ENCODE results near the gene HTT-AS. TPM values are rescaled to one million over a fixed set of nuclear protein-coding genes. Genes with fewer than 3 reads are reported as not detected.
"Not testable (repeated sequence)": the region's sequence is repeated elsewhere in the genome, so short reads cannot be mapped to it uniquely, and the experiment has no call there.

HTT-AS gene
- total RNA-seq, 1 experiment from 2014 or later, result not detected

DNA sequence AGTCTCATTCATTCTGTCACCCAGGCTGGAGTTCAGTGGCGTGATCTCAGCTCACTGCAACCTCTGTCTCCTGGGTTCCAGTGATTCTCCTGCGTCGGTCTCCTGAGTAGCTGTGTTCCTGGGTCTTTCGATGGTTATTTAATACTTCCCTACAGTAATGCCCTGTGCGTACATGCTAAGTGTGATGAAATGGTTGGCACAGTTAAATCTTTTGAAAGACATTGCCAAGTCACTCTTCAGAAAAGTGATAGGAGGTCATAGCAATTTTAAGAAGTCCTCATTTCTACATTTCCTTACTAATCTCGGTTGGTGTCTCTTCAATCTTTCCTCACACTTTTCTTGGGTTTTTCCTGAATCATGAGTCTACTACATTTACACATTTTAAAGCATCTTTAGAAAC lies 14.4 kb downstream of the HTT-AS start:
- no peaks in the 10 kb centered on the region for H3K36me3 ChIP-seq
- no peak overlapping the region for H3K4me3 ChIP-seq
- H3K9me3 ChIP-seq (replicated peaks), result no peaks in the 10 kb centered on the region
- H3K27ac ChIP-seq, result no peak overlapping the region
- no peaks in the 10 kb centered on the region for H3K4me1 ChIP-seq (replicated peaks)
- no peaks in the 10 kb centered on the region for H3K27me3 ChIP-seq (replicated peaks)
- no peak for DNase-seq (ENCODE audit: low read depth in 1 of 2, low spot score in 2 of 2)

DNA sequence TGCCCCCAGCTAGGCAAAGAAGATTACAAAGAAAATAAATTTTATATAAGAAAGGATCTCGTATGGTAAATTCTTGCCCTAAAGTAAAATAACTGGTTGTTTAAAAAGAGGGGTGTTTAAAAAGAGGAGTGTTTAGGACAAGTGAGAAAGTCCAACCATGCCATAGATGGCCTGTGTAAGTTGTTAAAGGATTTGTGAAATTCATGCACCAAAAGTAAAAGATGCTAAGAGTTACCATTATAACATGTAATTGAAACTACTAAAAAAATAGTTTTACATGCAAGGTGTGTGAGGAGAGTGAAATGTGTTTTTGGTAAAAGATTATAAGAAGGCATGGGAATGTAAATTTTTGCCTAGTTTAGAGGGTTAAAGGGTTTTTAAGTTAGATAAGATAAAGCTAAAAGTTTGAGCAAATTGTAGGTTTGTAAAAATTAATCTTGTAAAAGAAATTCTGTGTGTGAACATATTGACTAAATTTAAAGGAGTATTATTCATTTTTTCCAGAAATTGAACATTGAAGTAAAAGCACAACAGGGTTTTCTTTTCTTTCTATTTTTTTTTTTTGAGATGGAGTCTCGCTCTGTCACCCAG lies 20.1 kb downstream of the HTT-AS start:
- DNase-seq (ENCODE audit: low read depth in 1 of 2, low spot score in 2 of 2), result no peak
- Histone ChIP-seq H3K36me3 (no peaks in the 10 kb centered on the region), H3K4me1 (replicated peaks) (no peaks in the 10 kb centered on the region), H3K9me3 (replicated peaks) (no peaks in the 10 kb centered on the region), H3K27me3 (replicated peaks) (no peaks in the 10 kb centered on the region), H3K27ac (no peak overlapping the region), H3K4me3 (no peak overlapping the region)

DNA sequence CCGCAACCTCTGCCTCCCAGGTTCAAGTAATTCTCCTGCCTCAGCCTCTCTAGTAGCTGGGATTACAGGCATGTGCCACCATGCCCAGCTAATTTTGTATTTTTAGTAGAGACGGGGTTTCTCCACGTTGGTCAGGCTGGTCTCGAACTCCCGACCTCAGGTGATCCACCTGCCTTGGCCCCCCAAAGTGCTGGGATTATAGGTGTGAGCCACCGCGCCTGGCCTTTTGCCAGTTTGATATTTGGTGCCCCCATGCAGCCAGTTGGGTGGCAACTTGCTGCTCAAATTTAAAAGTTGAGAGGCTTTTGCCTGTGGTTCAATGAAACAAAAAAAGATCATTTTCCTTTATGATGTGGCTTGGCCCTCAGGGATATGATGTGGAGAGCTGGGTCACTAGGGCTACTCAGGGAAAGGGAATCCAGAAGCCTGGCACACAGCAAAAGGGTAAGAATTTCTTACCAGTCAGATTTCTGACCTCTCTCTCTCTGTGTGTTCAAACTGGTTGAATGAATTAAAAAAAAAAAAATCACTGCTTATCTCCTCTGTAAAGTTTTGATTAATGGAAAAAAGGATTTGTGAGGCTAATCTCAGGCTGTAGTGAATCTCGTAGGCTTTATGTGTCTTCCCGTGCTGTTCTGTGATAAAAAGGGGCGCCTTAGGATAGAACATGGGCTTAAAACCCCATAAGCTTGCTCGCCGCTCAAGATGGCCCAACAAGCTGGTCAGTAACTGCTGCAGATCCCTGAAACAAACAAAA lies 23.0 kb downstream of the HTT-AS start:
- H3K27me3 ChIP-seq (replicated peaks); H3K4me3 ChIP-seq; H3K9me3 ChIP-seq (replicated peaks); H3K4me1 ChIP-seq (replicated peaks); H3K36me3 ChIP-seq; H3K27ac ChIP-seq; DNase-seq (ENCODE audit: low read depth in 1 of 2, low spot score in 2 of 2): not testable (repeated sequence)

DNA sequence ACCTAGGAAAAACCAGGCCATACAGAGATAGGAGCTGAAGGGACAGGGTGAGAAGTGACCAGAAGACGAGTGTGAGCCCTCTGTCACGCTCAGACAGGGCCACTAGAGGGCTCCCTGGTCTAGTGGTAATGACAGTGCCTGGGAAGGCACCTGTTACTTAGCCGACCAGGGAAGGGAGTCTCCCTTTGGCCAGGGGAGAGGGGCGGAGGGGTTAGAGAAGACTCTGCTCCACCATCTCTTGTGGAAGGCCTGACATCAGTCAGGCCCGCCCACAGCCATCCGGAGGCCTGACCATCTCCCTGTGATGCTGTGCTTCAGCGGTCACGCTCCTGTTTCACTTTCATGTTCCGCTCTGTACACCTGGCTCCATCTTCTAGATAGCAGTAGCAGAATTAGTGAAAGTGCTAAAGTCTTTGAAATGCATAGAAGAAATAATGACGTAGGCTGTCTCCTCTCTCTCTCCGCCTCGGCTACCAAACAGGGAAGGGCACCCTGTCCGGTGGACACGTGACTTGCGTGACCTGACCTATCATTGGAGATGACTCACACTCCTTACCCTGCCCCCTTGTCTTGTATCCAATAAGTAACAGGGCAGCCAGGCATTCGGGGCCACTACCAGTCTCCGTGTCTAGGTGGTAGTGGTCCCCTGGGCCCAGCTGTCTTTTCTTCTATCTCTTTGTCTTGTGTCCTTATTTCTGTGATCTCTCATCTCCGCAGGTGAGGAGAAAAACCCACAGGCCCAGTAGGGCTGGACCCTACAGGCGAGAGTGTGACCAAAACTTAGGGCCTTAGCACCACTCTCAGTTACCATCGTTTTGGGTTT lies 26.7 kb downstream of the HTT-AS start:
- no peak for DNase-seq (ENCODE audit: low read depth in 1 of 2, low spot score in 2 of 2)
- Histone ChIP-seq H3K27ac (no peak overlapping the region), H3K4me3 (no peak overlapping the region), H3K9me3 (replicated peaks) (no peaks in the 10 kb centered on the region), H3K4me1 (replicated peaks) (no peaks in the 10 kb centered on the region), H3K27me3 (replicated peaks) (no peaks in the 10 kb centered on the region), H3K36me3 (no peaks in the 10 kb centered on the region)

DNA sequence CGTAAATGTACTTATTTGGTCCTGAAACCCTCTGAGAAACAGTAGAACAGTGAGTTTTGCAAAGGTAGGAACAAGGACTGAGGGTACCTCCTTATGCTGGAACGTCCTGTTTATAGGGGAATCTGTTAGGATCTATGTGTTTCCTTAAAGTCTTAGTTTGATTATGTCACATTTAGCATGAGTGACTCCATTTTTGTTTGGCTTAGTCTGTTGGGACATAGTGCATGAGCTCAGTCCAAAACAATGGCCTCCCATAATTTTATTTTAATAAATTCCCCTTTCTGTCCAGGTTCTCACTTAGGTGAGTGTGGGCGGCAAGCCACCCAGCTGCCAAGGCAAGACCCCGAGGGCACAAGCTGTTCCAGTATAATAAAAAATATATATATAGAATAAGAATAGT lies 27.7 kb downstream of the HTT-AS start:
- no peaks in the 10 kb centered on the region for H3K9me3 ChIP-seq (replicated peaks)

DNA sequence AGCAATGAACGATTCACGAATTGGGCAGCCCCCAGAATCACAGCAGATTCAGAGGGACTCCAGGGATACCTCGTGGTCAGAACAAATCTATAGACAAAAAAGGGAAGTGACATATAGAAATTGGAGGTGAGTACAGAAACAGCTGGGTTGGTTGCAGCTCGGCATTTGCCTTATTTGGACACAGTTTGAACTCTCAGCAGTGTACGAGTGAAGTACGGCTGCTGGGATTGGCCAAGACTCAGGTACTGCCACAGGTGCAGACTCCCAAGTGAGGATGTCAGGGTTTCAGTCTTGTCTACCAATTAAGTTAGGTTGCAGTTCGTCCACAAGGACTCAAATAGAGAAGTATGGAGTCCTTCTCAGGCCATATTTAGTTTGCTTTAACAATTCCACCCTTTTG lies 28.2 kb downstream of the HTT-AS start:
- no peak overlapping the region for H3K27ac ChIP-seq
- DNase-seq (ENCODE audit: low read depth in 1 of 2, low spot score in 2 of 2), result no peak
- H3K4me3 ChIP-seq, result no peak overlapping the region
- no peaks in the 10 kb centered on the region for H3K36me3 ChIP-seq
- H3K9me3 ChIP-seq (replicated peaks), result no peaks in the 10 kb centered on the region
- no peaks in the 10 kb centered on the region for H3K4me1 ChIP-seq (replicated peaks)
- H3K27me3 ChIP-seq (replicated peaks), result no peaks in the 10 kb centered on the region

More for the DNA sequence above, 27.7 kb downstream of the HTT-AS start:
- H3K4me3 ChIP-seq, result no peak overlapping the region
- H3K27ac ChIP-seq, result no peak overlapping the region
- no peaks in the 10 kb centered on the region for H3K36me3 ChIP-seq
- no peaks in the 10 kb centered on the region for H3K27me3 ChIP-seq (replicated peaks)
- H3K4me1 ChIP-seq (replicated peaks), result no peaks in the 10 kb centered on the region
- no peak for DNase-seq (ENCODE audit: low read depth in 1 of 2, low spot score in 2 of 2)

DNA sequence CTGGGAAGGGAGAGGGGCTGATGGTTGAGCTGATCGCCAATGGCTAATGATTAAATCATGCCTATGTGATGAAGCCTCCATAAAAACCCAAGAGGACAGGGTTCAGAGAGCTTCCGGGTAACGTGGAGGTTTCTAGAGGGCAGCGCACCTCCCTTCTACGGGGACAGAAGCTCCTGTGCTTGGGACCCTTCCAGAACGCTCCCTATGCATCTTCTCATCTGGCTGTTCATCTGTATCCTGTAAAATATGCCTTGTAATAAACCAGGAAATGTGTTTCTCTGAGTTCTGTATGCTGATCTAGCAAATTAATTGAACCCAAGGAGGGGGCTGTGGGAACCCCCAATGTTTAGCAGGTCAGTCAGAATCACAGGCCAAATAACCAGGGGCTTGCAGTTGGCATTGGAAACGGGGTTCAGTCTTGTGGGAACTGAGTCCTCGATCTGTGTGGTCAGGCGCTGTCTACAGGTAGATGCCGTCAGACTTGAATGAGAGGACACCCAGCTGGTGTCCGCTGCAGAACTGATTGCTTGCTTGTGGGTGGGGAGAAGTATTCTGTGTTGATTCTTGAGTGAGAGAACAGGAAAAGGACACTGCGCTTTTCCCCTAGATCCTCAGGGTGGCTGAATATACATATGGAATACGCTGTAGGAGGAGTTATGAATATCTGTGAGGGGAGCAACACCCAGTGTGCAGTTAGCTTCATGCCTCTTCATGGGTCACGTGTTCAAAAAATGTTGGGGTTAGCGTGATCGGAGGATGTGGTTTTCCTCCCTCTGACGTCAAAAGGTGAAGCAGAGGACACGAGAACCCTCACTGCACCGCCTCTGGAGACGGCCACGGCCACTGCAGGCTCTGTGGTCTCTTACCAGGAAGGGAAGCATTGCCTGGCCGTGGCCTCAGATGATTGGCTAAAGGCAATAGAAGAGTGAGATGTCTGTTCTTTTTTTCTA lies 29.2 kb downstream of the HTT-AS start:
- H3K4me1 ChIP-seq (replicated peaks), result no peaks in the 10 kb centered on the region
- no peaks in the 10 kb centered on the region for H3K9me3 ChIP-seq (replicated peaks)
- H3K27me3 ChIP-seq (replicated peaks), result no peaks in the 10 kb centered on the region
- no peak overlapping the region for H3K27ac ChIP-seq
- no peak overlapping the region for H3K4me3 ChIP-seq
- H3K36me3 ChIP-seq, result no peaks in the 10 kb centered on the region
- peak in 1 of 2 experiments; percentile 22 for DNase-seq (ENCODE audit: low read depth in 1 of 2, low spot score in 2 of 2)

DNA sequence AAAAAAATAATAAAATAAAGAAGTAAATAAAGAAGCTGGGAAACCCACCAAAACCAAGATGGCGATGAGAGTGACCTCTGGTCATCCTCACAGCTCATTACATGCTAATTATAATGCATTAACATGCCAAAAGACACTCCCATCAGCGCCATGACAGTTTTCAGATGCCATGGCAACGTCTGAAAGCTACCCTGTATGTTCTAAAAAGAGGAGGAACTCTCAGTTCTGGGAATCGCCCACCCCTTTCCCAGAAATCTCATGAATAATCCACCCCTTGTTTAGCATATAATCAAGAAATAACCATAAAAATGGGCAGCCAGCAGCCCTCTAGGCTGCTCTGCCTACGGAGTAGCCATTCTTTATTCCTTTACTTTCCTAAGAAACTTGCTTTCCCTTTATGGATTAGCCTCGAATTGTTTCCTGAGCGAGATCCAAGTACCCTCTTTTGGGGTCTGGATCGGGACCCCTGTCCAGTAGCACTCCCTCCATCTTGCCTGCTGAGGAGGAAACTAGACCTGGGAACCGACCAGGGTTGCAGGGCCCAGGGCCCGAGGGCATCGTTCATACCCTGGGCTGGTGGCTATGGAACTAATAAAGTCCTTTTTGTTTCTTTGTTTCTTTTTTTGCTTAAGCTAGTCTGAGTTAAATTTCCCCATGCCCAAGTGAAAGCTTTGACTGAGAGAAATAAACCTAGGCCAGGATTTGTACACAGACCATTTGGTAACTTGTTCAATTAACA lies 30.9 kb downstream of the HTT-AS start:
- DNase-seq (ENCODE audit: low read depth in 1 of 2, low spot score in 2 of 2), result no peak
- Histone ChIP-seq H3K36me3 (no peaks in the 10 kb centered on the region), H3K27ac (no peak overlapping the region), H3K9me3 (replicated peaks) (no peaks in the 10 kb centered on the region), H3K27me3 (replicated peaks) (no peaks in the 10 kb centered on the region), H3K4me3 (no peak overlapping the region), H3K4me1 (replicated peaks) (no peaks in the 10 kb centered on the region)

DNA sequence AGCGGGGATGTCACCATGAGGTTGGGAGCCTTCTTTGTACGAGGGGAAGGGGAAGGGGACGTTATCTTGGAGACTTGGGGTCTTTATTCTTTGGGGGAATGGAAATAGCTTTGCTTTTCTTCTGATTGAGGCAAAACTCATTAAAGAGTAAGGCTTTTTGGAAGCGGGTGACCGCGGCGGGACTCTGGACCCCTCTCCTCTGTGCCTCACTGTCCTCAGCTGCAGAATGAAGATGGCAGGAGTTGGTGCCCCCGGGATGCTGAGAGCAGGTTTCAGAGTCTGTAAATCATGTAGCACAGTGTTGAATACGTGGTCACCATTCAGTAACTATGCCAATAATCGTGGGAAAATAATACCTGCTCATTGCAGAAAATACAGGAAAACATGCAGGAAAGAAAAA lies 32.1 kb downstream of the HTT-AS start:
- Histone ChIP-seq H3K27ac (no peak overlapping the region), H3K9me3 (replicated peaks) (no peaks in the 10 kb centered on the region), H3K36me3 (no peaks in the 10 kb centered on the region), H3K4me3 (no peak overlapping the region), H3K4me1 (replicated peaks) (no peaks in the 10 kb centered on the region), H3K27me3 (replicated peaks) (no peaks in the 10 kb centered on the region)
- no peak for DNase-seq (ENCODE audit: low read depth in 1 of 2, low spot score in 2 of 2)

DNA sequence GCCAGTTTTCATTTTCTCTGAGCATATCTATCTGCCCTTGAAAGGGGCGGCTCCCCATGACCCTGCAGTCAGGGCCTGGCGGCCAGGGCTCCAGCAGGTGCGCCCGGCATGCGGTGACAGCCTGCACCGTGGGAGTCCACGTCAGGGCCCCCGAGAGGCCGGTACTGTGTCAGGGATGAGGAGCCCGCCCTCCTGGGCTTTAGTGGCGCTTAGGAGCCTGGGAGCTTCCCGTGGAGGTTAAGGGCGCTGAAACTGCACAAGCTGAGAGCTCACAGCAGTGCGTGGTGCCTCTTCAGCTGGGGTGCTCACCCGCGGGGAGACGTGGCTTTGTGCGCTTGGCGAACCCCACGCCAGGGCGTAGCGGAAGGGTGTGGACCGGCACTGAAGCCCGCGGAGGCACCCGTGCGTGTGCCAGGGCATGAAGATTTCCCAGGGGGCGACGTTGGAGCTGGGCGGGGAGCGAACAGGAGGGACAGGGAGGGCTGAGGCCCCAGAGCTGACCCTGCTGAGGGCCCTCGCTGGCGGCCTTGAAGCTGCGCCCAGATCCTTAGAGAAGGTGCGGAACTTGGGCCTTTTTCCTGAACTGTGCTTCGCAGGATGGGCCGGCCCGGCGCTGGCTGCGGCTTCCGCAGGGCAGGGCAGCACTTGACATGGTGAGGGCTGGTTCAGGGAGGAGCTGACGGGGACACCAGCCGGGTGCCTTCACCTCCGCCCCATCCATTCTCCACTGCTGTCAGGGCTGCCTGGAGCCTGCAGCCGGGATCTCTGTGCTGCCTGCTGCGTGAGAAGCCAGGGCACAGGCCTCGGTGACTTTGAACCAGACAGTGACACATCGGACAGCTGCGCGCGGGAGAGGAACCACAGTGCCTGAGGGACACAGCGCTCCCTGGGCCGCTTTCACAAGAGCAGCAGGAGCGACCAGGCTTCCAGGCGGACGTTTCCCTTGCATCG lies 32.9 kb downstream of the HTT-AS start:
- no peak overlapping the region for H3K4me3 ChIP-seq
- H3K9me3 ChIP-seq (replicated peaks), result no peaks in the 10 kb centered on the region
- H3K27ac ChIP-seq, result no peak overlapping the region
- no peaks in the 10 kb centered on the region for H3K4me1 ChIP-seq (replicated peaks)
- no peaks in the 10 kb centered on the region for H3K36me3 ChIP-seq
- no peaks in the 10 kb centered on the region for H3K27me3 ChIP-seq (replicated peaks)
- peak in 1 of 2 experiments; percentile 43 for DNase-seq (ENCODE audit: low read depth in 1 of 2, low spot score in 2 of 2)

DNA sequence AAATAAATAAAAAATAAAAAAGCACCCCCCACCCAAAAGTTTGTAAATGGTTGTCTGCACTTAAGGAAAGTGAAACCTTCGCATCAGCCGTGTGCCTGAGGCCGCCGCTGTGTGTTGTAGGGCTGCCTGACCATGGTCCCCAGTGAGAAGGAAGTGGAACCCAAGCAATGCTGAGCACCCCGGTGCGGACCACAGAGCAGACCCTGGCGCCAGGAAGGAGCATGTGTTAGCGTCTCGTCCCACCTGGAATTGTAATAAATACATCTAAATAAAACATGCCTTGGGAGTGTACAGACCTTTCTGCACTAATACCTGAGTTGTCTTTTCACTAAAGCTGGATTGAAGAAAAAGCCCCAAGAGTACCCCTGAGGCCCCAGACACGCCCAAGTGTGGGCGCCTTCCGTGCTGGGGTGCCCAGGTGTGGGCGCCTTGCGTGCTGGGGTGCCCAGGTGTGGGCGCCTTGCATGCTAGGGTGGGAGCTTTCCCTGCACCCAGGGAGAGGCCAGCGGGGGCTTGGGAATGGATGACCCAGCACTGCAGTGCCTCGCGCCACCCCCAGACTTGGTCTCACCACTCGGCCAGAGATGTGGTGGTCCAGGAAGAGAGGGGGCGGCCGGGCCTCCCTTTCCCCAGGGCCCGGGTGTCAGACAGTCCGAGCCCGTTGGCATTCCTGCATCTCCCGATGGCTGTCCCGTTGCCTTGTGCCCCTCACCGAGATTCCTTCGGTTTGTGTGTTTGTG lies 33.7 kb downstream of the HTT-AS start:
- Histone ChIP-seq H3K27ac (no peak overlapping the region), H3K4me3 (no peak overlapping the region), H3K27me3 (replicated peaks) (no peaks in the 10 kb centered on the region)

More for the DNA sequence above, 33.7 kb downstream of the HTT-AS start:
- Histone ChIP-seq H3K36me3 (no peaks in the 10 kb centered on the region), H3K9me3 (replicated peaks) (no peaks in the 10 kb centered on the region), H3K4me1 (replicated peaks) (no peaks in the 10 kb centered on the region)
- no peak for DNase-seq (ENCODE audit: low read depth in 1 of 2, low spot score in 2 of 2)
